K562 (cell line): ENCODE measurements around the gene TRABD. TPM values are rescaled to one million over a fixed set of nuclear protein-coding genes. Genes with fewer than 3 reads are reported as not detected.

Experiments used
- ATAC-seq: fragments of 200-7000 bp; cut with Tn5 transposase; 3 replicates; pipeline ENCODE4 v1.9.1; 2020; ENCODE audit warnings: moderate library complexity
- BruUV-seq: library from RNA; stranded (reverse); fragments of 400-500 nt; replicated peaks from 2 replicates; lab custom pipeline; 2021; lab: Mats Ljungman, UMichigan
- CTCF ChIA-PET: fragments of 300-600 bp; formaldehyde crosslinking; extraction: SDS; loops from one replicate; lab custom pipeline; 2021; ENCODE audit warnings: low intra/inter-chr PET ratio; lab: Yijun Ruan, JAX
- POLR2A ChIA-PET: fragments of 300-600, 350-650 bp; sonication (Branson Sonifier 250); formaldehyde crosslinking; extraction: SDS; loops from one replicate; lab custom pipeline; 2021; ENCODE audit warnings: antibody characterized with exemption, inconsistent platforms; lab: Yijun Ruan, JAX
- DNase-seq, 4 experiments: peaks; one replicate each; pipeline versions ENCODE4 v3.0.0 to v3.0.0-alpha.2; 2011 to 2018; ENCODE audit warnings: low spot score in 3 of 4, mixed read lengths in 3 of 4; ENCODE audit errors: extremely low read depth in 1 of 4
- FAIRE-seq: peaks from 2 replicates; lab custom pipeline; 2011; peaks lifted over from hg19 to GRCh38; lab: Jason Lieb, UNC
- H2AFZ ChIP-seq: 2 replicates; pipeline ENCODE4 v1.6.0; 2011; ENCODE audit warnings: low read depth, low read length, control low read depth, inconsistent platforms
- H3K27ac ChIP-seq: fragments of 200-600 bp; 3 replicates; pipeline ENCODE4 v1.8.0; 2011; ENCODE audit warnings: low read depth, mild to moderate bottlenecking, control low read depth, inconsistent platforms, low read length, moderate library complexity, mixed read lengths; ENCODE audit errors: extremely low read depth
- H3K27me3 ChIP-seq, 2 experiments: fragments of 300-600 bp in 1 of 2; 2 replicates in 1 of 2; 3 replicates in 1 of 2; pipeline versions ENCODE4 v1.6.0 to v1.8.0; 2011; ENCODE audit warnings: inconsistent platforms in 2 of 2, low read length in 2 of 2, mild to moderate bottlenecking in 1 of 2, mixed read lengths in 1 of 2, moderate library complexity in 1 of 2; ENCODE audit not compliant: control insufficient read depth in 2 of 2, insufficient read depth in 2 of 2
- H3K36me3 ChIP-seq: fragments of 300-600 bp; 3 replicates; pipeline ENCODE4 v1.8.0; 2011; ENCODE audit warnings: mild to moderate bottlenecking, low read length, inconsistent platforms; ENCODE audit not compliant: control insufficient read depth, insufficient read depth
- H3K4me1 ChIP-seq, 2 experiments: fragments of 200-600 bp in 1 of 2; replicated peaks in 1 of 2; 2 replicates in 1 of 2; 3 replicates in 1 of 2; pipeline versions ENCODE4 v1.5.1 to v1.8.0; 2011; ENCODE audit warnings: inconsistent platforms in 2 of 2, low read length in 2 of 2, mild to moderate bottlenecking in 1 of 2, mixed read lengths in 1 of 2, moderate library complexity in 1 of 2; ENCODE audit not compliant: control insufficient read depth in 2 of 2, insufficient read depth in 2 of 2
- H3K4me2 ChIP-seq: 2 replicates; pipeline ENCODE4 v1.6.1; 2011; ENCODE audit warnings: low read length, control low read depth, inconsistent platforms, mixed read lengths; ENCODE audit not compliant: insufficient read depth
- H3K4me3 ChIP-seq: fragments of 200-600 bp; sonication (generic), shearing (Covaris generic); 2 replicates; pipeline ENCODE4 v1.5.1; 2016; ENCODE audit warnings: control low read depth, inconsistent platforms
- H3K79me2 ChIP-seq: fragments of 200-600 bp; 3 replicates; pipeline ENCODE4 v1.8.0; 2011; ENCODE audit warnings: low read length, inconsistent platforms; ENCODE audit not compliant: control insufficient read depth, insufficient read depth
- H3K9ac ChIP-seq, 2 experiments: 2 replicates each; pipeline versions ENCODE4 v1.6.0 to v1.6.1; 2011; ENCODE audit warnings: low read depth in 2 of 2, low read length in 2 of 2, control low read depth in 1 of 2, inconsistent platforms in 1 of 2, mild to moderate bottlenecking in 1 of 2, mixed read lengths in 1 of 2; ENCODE audit not compliant: insufficient read depth in 1 of 2
- H3K9me1 ChIP-seq: one replicate; pipeline ENCODE4 v1.6.0; 2011; ENCODE audit warnings: inconsistent platforms, mild to moderate bottlenecking, low read length, moderate library complexity; ENCODE audit not compliant: control insufficient read depth, insufficient read depth
- H3K9me3 ChIP-seq: replicated peaks from 2 replicates; pipeline ENCODE4 v1.5.1; 2011; ENCODE audit warnings: low read depth, low read length, inconsistent platforms; ENCODE audit not compliant: control insufficient read depth, insufficient read depth
- H4K20me1 ChIP-seq: replicated peaks from 2 replicates; pipeline ENCODE4 v1.6.1; 2011; ENCODE audit warnings: low read length, inconsistent platforms, mixed read lengths; ENCODE audit not compliant: control insufficient read depth, insufficient read depth
- ARNT ChIP-seq, 2 experiments: fragments of 450-650 bp; IDR thresholded peaks; 2 replicates each; pipeline ENCODE4 v1.6.1; 2016; ENCODE audit warnings: mild to moderate bottlenecking in 1 of 2
- CEBPB ChIP-seq: fragments of 450-650 bp; IDR thresholded peaks from 2 replicates; pipeline ENCODE4 v1.6.1; 2016; ENCODE audit warnings: missing genetic modification characterization, missing compliant biosample characterization
- FOXJ3 ChIP-seq: sonication (generic); formaldehyde crosslinking; IDR thresholded peaks from 2 replicates; pipeline ENCODE4 v1.4.0; 2020; ENCODE audit warnings: mild to moderate bottlenecking, missing genetic modification reagents
- MCM7 ChIP-seq, 2 experiments: fragments of 450-650 bp; IDR thresholded peaks; 2 replicates each; pipeline ENCODE4 v1.6.1; 2016 to 2018
- MED1 ChIP-seq: sonication (generic); formaldehyde crosslinking; IDR thresholded peaks from 2 replicates; pipeline ENCODE4 v1.8.1; 2023; ENCODE audit warnings: missing genetic modification reagents, borderline replicate concordance
- MTF1 ChIP-seq: fragments of 250-450 bp; sonication (Bioruptor Pico); IDR thresholded peaks from 2 replicates; pipeline ENCODE4 v1.9.0; 2021; ENCODE audit warnings: moderate library complexity, mild to moderate bottlenecking, inconsistent platforms, borderline replicate concordance
- NELFE ChIP-seq: IDR thresholded peaks from 2 replicates; pipeline ENCODE4 v1.6.1; 2011; ENCODE audit warnings: mild to moderate bottlenecking; ENCODE audit not compliant: insufficient read depth, insufficient read length
- POLR2G ChIP-seq: fragments of 200-400 bp; formaldehyde crosslinking; IDR thresholded peaks from 2 replicates; pipeline ENCODE4 v1.6.1; 2017; ENCODE audit warnings: low read depth, mild to moderate bottlenecking, antibody characterized with exemption, low read length, moderate library complexity
- POLR2H ChIP-seq: IDR thresholded peaks from 2 replicates; pipeline ENCODE4 v1.6.1; 2016; ENCODE audit warnings: missing genetic modification characterization, low read depth, mild to moderate bottlenecking, control low read depth, missing compliant biosample characterization, moderate library complexity
- RBM17 ChIP-seq: fragments of 200-400 bp; formaldehyde crosslinking; IDR thresholded peaks from 2 replicates; pipeline ENCODE4 v1.6.1; 2017; ENCODE audit warnings: low read depth, mild to moderate bottlenecking, low read length, borderline replicate concordance
- SMAD2 ChIP-seq: fragments of 150-350 bp; IDR thresholded peaks from 2 replicates; pipeline ENCODE4 v1.6.1; 2014; ENCODE audit warnings: low read depth, mild to moderate bottlenecking, low read length
- TEAD1 ChIP-seq, 2 experiments: fragments of 450-650 bp in 1 of 2; sonication (generic) in 1 of 2; formaldehyde crosslinking; IDR thresholded peaks; 2 replicates each; pipeline versions ENCODE4 v1.4.0 to v1.8.0; 2020 to 2022; ENCODE audit warnings: mild to moderate bottlenecking in 2 of 2, missing genetic modification reagents in 1 of 2
- XRCC4 ChIP-seq: IDR thresholded peaks from one replicate; pipeline ENCODE4 v1.6.1; 2011; ENCODE audit not compliant: insufficient read depth, insufficient read length; ENCODE audit errors: extremely low read depth
- ZNF197 ChIP-seq: fragments of 200-800 bp; sonication (Bioruptor generic); IDR thresholded peaks from 2 replicates; pipeline ENCODE4 v1.6.1; 2016; ENCODE audit warnings: low read depth, missing genetic modification characterization, missing compliant biosample characterization
- ZNF436 ChIP-seq: fragments of 250-450, 450-650 bp; sonication (Bioruptor Pico); formaldehyde crosslinking; IDR thresholded peaks from 2 replicates; pipeline ENCODE4 v1.7.0; 2020; ENCODE audit warnings: mild to moderate bottlenecking
- WGBS: fragments of 100-300 bp; shearing (Covaris generic); methylation state at CpG from one replicate; pipeline ENCODE4 v1.1.6; 2016; ENCODE audit warnings: low coverage, mixed read lengths; ENCODE audit not compliant: insufficient coverage; ENCODE audit errors: missing lambda C conversion rate; 5-methylcytosine and 5-hydroxymethylcytosine counted together
- in situ Hi-C: fragments of 300-500 bp; cut with MboI; formaldehyde crosslinking; loops from 4 replicates; pipeline ENCODE4 v1.15.0; 2018; ENCODE audit warnings: inconsistent platforms, mixed read lengths
- intact Hi-C: fragments of 100-400 bp; cut with micrococcal nuclease; formaldehyde crosslinking; loops from 2 replicates; pipeline ENCODE4 v1.14.2; 2022
- polyA plus RNA-seq, 8 experiments: library from polyadenylated mRNA; depleted of rRNA in 4 of 8; stranded (reverse) in 5 of 8; unstranded in 3 of 8; fragments of >200 nt; fragmentation: Nextera tagmentation in 2 of 8; fragmentation: Illumina TruSeq in 1 of 8; extraction: Ambion mirVana in 2 of 8; extraction: Trizol in 1 of 8; gene quantifications; 2 replicates each; pipeline versions ENCODE4 v1.2.1 to v1.2.3, GENCODE V29; 2011 to 2014; ENCODE audit warnings: inconsistent platforms in 1 of 8, missing spikeins in 1 of 8
- total RNA-seq, 7 experiments: library from RNA; depleted of rRNA in 6 of 7; stranded (reverse); fragments of >200 nt in 6 of 7; fragmentation: Illumina TruSeq in 2 of 7; extraction: Trizol in 2 of 7; gene quantifications; 2 replicates each; pipeline versions ENCODE4 v1.2.1 to v1.2.3, GENCODE V29; 2011 to 2021; ENCODE audit warnings: low replicate concordance in 1 of 7
- TF ChIP-seq, protein P1 (sequence below): fragments of 250-450 bp; sonication (Bioruptor Pico); IDR thresholded peaks from 2 replicates; pipeline ENCODE4 v1.4.0; 2020; ENCODE audit warnings: mild to moderate bottlenecking, moderate library complexity

The TRABD gene
- total and polyA plus RNA-seq, 9 of the 15 experiments (the other 6 are each of a cell fraction or from before 2014, with no cell fraction given) = 0.08 to 62.9 (median 14.0) TPM

DNA sequence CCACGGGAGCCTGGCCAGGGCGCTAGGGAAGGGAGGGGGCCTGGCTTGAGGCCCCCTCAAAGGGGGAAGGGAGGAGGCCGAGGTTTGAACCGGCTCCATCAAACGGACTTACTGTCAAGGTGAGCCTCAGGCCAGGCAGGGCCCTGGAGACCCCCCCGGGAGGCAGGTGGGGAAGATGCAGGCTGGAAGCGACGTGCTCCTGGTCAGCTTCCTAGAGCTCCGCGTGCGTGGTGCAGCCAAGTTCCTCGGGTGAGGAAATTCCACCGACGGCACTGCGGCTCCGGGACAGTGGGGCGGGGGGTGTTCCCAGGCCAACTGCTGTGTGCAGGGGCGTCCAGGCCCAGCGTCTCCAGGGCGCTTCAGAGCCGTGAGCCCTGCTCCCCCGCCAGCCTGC, 7.2 kb upstream of the TRABD start:
- Histone ChIP-seq H3K9me3 (no peaks in the 10 kb centered on the region), H3K4me1 (peaks cover 0 to 59% of the 10 kb centered on the region in 2 experiments; a peak in 2 of 5 replicates), H3K27me3 (no peaks in the 10 kb centered on the region), H3K27ac (no peak overlapping the region), H3K4me3 (no peak overlapping the region), H2AFZ (no peak overlapping the region), H3K36me3 (no peaks in the 10 kb centered on the region), H3K9ac (no peak overlapping the region), H3K9me1 (no peaks in the 10 kb centered on the region), H3K4me2 (no peak overlapping the region), H3K79me2 (no peaks in the 10 kb centered on the region), H4K20me1 (no peaks in the 10 kb centered on the region)
- POLR2A ChIA-PET = no interaction called here
- no peak for DNase-seq
- no peak for FAIRE-seq
- no peak for ATAC-seq
- in situ Hi-C loops (no loop called here), intact Hi-C loops (no loop called here)
- no TSS peak for BruUV-seq
- CTCF ChIA-PET = no interaction called here
- WGBS = 100% methylated on average over 1 of the region's 22 CpGs
- TF ChIP-seq CEBPB (tag) (no peak), FOXJ3 (CRISPR knock-in tag) (no peak), XRCC4 (no peak), POLR2H (no peak), ZNF436 (CRISPR knock-in tag) (no peak), MCM7 (IDR thresholded peaks at IDR 0.05) (no peak), RBM17 (no peak), ARNT (IDR thresholded peaks at IDR 0.05) (no peak), TEAD1 (CRISPR knock-in tag; IDR thresholded peaks at IDR 0.05) (no peak), NELFE (no peak), SMAD2 (no peak), MED1 (CRISPR knock-in tag) (no peak), POLR2G (no peak), MTF1 (no peak), ZNF197 (CRISPR knock-in tag) (no peak)
- TF ChIP-seq, protein P1, sequence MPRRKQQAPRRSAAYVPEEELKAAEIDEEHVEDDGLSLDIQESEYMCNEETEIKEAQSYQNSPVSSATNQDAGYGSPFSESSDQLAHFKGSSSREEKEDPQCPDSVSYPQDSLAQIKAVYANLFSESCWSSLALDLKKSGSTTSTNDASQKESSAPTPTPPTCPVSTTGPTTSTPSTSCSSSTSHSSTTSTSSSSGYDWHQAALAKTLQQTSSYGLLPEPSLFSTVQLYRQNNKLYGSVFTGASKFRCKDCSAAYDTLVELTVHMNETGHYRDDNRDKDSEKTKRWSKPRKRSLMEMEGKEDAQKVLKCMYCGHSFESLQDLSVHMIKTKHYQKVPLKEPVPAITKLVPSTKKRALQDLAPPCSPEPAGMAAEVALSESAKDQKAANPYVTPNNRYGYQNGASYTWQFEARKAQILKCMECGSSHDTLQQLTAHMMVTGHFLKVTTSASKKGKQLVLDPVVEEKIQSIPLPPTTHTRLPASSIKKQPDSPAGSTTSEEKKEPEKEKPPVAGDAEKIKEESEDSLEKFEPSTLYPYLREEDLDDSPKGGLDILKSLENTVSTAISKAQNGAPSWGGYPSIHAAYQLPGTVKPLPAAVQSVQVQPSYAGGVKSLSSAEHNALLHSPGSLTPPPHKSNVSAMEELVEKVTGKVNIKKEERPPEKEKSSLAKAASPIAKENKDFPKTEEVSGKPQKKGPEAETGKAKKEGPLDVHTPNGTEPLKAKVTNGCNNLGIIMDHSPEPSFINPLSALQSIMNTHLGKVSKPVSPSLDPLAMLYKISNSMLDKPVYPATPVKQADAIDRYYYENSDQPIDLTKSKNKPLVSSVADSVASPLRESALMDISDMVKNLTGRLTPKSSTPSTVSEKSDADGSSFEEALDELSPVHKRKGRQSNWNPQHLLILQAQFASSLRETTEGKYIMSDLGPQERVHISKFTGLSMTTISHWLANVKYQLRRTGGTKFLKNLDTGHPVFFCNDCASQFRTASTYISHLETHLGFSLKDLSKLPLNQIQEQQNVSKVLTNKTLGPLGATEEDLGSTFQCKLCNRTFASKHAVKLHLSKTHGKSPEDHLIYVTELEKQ (CRISPR knock-in tag) = no peak
